DMS79 treated with DMSO at 0.1 percent for 48 hours (cell line): ENCODE measurements around the gene MYO6.
"Not testable (repeated sequence)": the region's sequence is repeated elsewhere in the genome, so short reads cannot be mapped to it uniquely, and the experiment has no call there.

ENCODE experiments used
- DNase-seq: peaks from one replicate; lab custom pipeline; 2025; lab: John Stamatoyannopoulos, UW

Gene MYO6

DNA sequence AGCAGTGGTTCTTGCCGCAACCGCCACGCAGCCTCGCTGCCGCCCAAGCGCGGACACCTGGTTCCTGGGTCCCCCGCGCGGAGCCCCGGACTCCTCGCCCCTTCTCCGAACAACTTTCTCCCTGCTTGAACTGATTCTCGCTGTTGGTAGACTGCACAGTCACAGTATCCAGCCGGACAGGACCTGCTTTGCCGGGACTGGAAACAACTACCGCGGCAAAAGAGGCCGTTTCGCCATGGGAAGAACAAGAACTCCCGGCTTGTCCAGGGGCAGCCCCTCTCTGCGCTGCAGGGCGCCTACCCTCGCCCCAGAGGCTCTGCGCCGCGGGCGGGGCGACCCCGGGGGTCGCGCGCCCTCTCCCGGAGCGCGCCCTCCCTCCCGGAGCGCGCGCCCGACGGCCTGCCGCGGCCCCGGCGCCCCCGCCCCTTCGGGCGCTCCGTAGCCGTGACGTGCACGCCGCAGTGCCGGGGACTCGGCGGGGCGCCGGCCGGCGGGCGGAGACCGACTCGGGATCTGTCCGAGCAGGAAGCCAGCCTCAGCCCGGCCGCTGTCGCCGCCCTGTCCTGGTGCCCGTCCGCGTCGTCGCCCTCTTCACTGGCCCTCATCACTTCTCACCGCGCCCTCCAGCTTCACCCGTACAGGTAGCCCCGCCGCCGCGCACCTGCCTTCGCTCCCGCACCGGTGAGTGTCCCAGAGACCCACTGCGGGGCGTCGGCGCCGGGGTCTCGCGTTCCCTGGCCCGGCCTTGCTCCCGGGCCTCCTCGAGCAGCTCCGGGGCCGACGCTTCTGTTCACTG lies at the start of gene MYO6:
Gene MYO6, plus strand, starts transcription at position 497 of the 796 bp plus-strand sequence. CDS start 68,309 bp downstream, outside the sequence.
- peak; percentile 64 for DNase-seq

- DNase-seq, result not testable (repeated sequence)
Measured at GRCh38 chr6:75708334-75708733, 40.7 kb upstream of the MYO6 start.

GRCh38 chr6:75711173-75711572 lies 37.9 kb upstream of the MYO6 start:
- DNase-seq, result no peak

GRCh38 chr6:75719133-75719532 lies 29.9 kb upstream of the MYO6 start:
- no peak for DNase-seq

DNA sequence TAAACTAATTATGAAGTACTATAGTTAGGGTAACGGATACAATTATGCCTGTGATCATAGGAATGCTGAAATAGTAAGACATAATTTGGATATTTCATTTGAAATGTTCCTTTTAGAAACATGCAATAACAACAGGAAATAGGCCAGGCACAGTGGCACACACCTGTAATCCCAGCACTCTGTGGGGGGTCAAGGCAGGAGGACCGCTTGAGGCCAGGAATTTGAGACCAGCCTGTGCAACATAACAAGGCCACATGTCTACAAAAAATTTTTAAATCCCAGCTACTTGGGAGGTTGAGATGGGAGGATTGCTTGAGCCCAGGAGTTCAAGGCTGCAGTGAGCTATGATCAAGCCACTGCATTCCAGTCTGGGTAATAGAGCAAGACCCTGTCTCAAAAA lies 25.7 kb upstream of the MYO6 start:
- no peak for DNase-seq

- no peak for DNase-seq
Measured at GRCh38 chr6:75727206-75727605, 21.8 kb upstream of the MYO6 start.

DNA sequence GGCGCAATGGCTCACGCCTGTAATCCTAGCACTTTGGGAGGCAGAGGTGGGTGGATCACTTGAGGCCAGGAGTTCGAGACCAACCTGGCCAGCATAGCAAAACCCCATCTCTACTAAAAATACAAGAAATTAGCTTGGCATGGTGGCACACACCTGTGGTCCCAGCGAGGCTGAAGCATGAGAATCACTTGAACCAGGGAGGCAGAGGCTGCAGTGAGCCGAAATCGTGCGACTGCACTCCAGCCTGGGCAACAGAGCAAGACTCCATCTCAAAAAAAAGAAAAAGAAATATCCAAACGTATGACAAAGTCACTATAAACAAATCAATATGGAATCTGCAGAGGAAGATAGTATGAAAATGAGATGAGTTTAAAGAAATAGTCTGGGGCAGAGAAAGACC lies 18.0 kb upstream of the MYO6 start:
- DNase-seq, result not testable (repeated sequence)

DNA sequence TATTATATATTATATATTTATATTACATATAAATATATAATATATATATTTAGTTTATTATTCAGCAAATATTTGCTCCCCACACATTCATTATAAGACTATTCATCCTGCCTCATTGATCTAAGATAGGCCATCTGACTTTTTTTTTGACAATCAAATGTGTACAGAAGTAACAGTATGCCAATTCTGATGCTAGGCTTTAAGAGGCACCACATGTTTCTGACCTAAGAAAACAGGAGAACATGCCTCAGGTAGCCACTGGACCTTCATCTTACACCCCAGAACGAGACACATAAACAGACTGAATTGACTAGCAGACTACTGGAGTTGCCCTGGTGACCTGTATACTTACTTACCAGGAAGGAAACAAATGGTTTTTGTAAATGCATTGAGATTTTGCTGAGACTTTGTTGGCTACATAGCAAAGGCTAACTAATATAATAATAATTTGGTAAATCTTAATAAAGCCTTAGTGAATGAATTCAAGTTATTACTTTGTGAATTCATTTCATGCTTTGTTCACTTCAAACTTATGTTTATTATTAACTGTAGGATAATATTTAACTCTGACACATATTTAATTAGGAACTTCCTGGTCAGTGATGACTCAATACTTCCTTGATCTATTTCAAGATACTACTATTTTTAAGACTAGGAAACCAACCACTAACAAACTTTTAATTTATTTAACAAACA lies 13.4 kb upstream of the MYO6 start:
- DNase-seq, result no peak

DNA sequence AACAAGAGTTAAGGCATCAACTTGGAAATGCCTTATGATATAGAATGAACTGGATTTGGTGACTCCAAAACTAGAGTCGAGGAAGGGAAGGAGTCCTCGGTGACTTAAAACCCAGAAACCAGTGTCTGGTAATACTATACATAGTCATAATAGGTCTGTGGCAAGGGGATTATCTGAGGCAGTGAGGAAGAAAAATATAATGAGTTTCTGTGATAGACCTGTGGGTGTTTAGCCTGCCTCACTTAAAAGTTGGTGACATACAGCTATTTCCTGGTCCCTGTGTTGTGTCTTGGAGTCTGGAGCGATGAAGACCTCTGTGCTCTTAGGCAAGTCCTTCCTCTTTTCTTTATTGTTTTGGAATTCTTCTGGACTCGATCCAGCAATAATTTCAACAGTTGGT lies 5.1 kb upstream of the MYO6 start:
- no peak for DNase-seq

GRCh38 chr6:75745404-75745803 lies 3.6 kb upstream of the MYO6 start:
- no peak for DNase-seq

- no peak for DNase-seq
Measured at GRCh38 chr6:75746221-75746620, 2.8 kb upstream of the MYO6 start.

GRCh38 chr6:75747152-75747992 lies 1.7 kb upstream of the MYO6 start:
- DNase-seq, result peak; percentile 76

- no peak for DNase-seq
Measured at GRCh38 chr6:75748003-75748742, 866 bp upstream of the MYO6 start.

GRCh38 chr6:75751443-75751842 lies 2.4 kb downstream of the MYO6 start:
- no peak for DNase-seq

- no peak for DNase-seq
Measured at GRCh38 chr6:75752365-75752764, 3.3 kb downstream of the MYO6 start.

DNA sequence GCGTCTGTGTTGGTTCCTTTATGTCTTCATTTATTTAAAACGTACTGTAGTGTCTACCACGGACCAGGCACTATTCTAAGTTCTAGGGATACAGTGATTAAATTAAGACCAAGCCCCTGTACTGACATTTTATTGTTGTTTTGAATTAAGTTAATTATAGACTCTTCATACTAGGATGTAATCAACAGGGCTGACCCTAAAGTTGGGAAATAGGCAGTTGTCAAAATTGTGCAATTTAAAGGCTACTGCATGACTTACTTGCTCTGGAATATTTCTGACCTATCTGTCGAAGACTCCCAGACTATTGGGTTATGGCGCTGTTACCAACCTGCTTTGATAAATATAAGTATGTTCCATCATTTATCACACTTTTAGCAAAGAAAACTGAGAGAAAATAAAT lies 6.7 kb downstream of the MYO6 start:
- DNase-seq, result no peak

DNA sequence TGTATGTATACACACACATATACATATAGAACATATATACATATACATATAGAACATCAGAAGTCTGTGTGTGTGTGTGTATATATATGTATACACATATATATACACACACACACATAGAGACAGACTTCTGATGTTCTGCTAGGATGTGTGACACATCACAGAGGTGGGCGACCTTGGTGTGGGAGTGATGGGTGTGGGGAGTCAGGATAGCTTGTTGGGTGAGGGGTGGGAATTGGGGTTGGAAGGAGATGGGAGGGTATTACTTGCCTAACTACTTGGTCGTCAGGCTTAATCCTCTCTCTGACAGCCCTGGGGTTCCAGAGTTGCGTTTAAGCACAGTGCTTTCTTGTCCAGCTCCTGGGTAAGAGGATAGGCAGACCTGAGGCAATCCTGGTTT lies 8.3 kb downstream of the MYO6 start:
- DNase-seq, result no peak

- no peak for DNase-seq
Measured at GRCh38 chr6:75758061-75758460, 9.0 kb downstream of the MYO6 start.

DNA sequence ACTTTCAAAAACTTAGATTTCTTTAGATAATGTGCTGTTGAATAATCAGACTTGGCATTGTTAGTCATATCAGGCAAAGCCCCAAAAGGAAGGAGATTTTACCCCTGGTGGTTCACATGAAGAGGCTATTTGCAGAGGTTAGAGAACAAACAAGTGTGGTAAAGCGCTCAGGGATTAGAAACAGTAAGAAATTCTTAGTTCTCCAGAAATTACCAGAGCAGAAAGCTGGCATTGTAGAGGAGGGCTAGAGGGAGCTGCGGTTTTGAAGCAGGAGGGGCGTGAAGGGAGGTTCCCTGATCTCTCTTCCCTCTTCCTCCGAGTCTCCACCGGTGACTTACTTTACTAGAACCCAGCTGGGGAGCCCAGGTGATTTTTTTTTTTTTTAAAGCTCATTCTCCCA lies 10.2 kb downstream of the MYO6 start:
- peak; percentile 98 for DNase-seq

DNA sequence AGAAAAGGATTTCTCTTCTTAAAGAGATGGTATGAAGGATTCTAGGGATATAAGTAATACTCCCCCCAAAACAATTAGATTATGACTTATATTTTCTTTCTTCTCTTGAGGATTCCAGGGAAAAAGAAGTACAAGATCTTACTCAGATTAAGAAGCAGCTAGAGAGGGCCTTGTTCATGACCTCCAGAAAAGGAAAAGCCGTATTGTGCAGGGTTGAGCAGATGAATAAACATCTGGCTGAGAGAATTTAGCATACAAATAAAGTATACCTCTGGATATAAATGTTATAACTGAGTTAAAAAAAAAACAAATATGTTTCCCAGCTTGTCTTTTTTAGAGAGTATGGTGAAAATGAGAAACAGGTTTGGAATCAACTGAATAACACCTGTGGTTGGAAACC lies 11.3 kb downstream of the MYO6 start:
- no peak for DNase-seq

GRCh38 chr6:75761489-75761888 lies 12.4 kb downstream of the MYO6 start:
- no peak for DNase-seq

DNA sequence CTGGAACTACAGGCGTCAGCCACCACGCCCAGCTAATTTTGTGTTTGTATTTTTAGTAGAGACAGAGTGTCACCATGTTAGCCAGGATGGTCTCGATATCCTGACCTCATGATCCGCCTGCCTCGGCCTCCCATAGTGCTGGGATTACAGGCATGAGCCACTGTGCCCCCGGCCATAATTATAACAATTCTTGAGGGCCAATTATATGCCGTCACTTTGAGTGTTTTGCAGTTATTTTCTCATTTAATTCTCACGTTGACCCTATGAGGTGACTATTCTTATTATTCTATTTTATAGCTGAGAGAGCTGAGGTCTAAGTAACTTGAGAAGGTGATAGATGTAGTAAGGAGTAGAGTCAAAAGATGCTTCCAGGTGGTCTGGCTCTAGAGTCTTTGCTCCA lies 13.0 kb downstream of the MYO6 start:
- no peak for DNase-seq
